Erythroblast (primary cell): Measurements from ENCODE around the gene B3GALT5.

ENCODE experiments used
- GATA1 ChIP-seq: IDR thresholded peaks from 2 replicates; pipeline ENCODE4 v1.6.1; 2011; ENCODE audit warnings: low read depth, mild to moderate bottlenecking, control low read depth, low read length, moderate library complexity
- POLR2A ChIP-seq: IDR thresholded peaks from 2 replicates; pipeline ENCODE4 v1.6.1; 2011; ENCODE audit warnings: mild to moderate bottlenecking, low read length

DNA sequence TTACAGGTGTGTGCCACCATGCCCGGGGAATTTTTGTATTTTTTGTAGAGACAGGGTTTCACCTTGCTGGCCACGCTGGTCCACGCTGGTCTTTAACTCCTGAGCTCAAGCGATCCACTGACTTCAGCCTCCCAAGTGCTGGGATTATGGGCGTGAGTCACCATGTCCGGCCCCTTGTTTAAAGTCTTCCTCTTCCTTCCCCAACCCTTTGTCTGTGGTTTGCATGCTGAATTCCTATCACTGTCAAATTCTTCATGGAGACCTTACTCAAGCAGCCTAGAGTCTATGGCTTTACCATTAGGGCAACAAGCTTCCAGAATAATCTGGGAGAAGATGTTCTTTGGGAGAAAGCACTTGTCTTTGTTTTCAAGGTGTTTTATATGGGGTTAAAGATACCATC lies 34.7 kb downstream of the B3GALT5 start:
- TF ChIP-seq POLR2A: no peak
- TF ChIP-seq GATA1: no peak
